NCI-H226 (cell line): ENCODE measurements around the gene PTPRN2.
"Not testable (repeated sequence)": the region's sequence is repeated elsewhere in the genome, so short reads cannot be mapped to it uniquely, and the experiment has no call there.

ENCODE experiments used
- DNase-seq: peaks from one replicate; pipeline ENCODE4 v3.0.0-alpha.2; 2015

PTPRN2 gene

GRCh38 chr7:157951300-157952049, 636.1 kb downstream of the PTPRN2 start:
- DNase-seq: no peak

GRCh38 chr7:157949711-157950110, 637.9 kb downstream of the PTPRN2 start:
- DNase-seq: no peak

GRCh38 chr7:157947504-157947903, 640.1 kb downstream of the PTPRN2 start:
- DNase-seq: no peak

- no peak for DNase-seq
These were observed 641.1 kb downstream of the PTPRN2 start for GRCh38 chr7:157946398-157947060.

GRCh38 chr7:157945401-157945800, 642.2 kb downstream of the PTPRN2 start:
- no peak for DNase-seq

DNA sequence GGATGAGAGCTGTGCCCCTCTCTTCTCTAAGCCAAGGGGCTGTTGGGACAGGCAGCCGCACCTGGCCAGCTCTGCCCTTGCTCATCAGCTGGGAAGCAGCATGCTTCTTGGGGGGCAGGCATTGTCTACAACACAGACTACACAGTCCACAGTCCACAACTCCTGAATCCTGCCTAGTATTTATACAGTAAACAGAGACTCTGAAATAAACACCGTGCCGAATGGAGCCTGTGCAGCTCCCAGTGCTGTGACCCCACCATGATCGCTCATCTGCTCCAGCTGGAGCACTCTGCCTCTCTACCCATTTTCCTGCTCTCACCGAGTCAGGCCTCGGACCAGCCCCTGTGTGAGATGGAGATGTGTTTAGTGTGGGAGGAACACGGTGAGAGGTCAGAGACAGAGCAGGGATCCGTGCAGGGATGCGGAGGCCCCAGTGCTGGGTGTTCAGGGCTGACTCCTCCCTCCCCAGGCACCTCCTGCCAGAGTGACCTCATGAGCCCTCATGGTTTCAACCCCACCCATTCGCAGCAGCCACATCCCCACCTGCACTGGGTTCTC, 642.8 kb downstream of the PTPRN2 start:
- DNase-seq: no peak

GRCh38 chr7:157944051-157944450, 643.6 kb downstream of the PTPRN2 start:
- DNase-seq: no peak

GRCh38 chr7:157943561-157943960, 644.1 kb downstream of the PTPRN2 start:
- DNase-seq: no peak

- no peak for DNase-seq
These were observed 646.4 kb downstream of the PTPRN2 start for GRCh38 chr7:157941210-157941609.

DNA sequence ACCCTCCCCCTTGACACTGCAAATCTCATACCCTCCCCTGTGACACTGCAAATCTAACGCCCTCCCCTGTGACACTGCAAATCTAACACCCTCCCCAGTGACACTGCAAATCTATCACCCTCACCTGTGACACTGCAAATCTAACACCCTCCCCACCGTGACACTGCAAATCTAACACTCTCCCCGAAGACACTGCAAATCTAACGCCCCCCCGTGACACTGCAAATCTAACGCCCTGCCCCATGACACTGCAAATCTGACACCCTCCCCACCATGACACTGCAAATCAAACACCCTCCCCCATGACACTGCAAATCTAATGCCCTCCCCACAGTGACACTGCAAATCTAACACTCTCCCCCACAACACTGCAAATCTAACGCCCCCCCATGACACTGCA, 647.1 kb downstream of the PTPRN2 start:
- DNase-seq: no peak

DNA sequence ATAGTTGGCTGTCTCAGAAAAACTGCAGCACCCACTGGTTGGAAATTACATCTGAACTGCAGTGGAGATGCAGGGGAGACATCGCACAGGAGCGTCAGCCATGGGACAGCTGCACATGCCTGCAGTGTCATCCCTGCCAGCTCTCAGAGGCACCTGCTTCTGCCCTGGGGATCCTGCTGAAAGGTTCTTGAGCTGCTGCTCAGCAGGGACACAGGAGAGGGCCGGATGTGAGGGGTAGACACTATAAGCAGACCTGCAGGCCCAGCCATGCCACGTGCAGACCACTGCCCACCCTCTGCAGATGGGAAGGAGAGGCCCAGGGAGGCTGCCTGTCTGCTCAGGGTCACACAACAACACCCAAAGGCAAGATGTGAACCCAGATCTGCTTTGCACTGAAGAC, 649.4 kb downstream of the PTPRN2 start:
- no peak for DNase-seq

GRCh38 chr7:157937406-157937805, 650.2 kb downstream of the PTPRN2 start:
- no peak for DNase-seq

GRCh38 chr7:157936976-157937375, 650.6 kb downstream of the PTPRN2 start:
- no peak for DNase-seq

DNA sequence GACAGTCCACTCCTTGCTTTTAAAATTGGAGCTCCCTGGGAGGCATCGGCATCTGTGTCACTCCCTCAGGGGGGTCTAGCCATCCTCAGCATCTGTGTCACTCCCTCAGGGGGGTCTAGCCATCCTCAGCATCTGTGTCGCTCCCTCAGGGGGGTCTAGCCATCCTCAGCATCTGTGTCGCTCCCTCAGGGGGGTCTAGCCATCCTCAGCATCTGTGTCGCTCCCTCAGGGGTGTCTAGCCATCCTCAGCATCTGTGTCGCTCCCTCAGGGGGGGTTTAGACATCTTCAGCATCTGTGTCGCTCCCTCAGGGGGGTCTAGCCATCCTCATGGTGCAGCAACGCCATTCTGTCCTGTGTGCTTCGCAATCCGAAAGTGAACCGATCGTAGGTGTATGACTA, 651.9 kb downstream of the PTPRN2 start:
- not testable (repeated sequence) for DNase-seq

GRCh38 chr7:157933219-157934155, 654.1 kb downstream of the PTPRN2 start:
- DNase-seq: not testable (repeated sequence)

DNA sequence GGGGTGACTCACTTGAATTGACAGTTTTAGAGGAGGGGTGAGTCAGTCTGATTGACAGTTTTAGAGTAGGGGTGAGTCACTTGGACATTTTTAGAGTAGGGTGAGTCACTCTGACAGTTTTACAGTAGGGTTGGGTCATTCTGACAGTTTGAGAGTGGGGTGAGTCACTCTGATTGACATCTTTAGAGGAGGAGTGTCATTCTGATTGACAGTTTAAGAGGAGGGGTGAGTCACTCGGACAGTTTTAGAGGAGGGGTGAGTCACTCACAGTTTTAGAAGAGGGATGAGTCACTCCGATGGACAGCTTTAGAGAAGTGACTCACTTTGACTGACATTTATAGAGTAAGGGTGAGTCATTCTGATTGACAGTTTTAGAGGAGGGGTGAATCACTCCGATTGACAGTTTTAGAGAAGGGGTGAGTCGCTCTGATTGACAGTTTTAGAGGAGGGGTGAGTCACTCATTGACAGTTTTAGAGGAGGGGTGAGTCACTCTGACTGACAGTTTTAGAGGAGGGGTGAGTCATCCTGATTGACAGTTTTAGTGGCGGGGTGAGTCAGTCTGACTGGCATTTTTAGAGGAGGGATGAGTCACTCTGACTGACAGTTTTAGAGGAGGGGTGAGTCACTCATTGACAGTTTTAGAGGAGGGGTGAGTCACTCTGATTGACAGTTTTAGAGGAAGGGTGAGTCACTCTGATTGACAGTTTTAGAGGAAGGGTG, 655.0 kb downstream of the PTPRN2 start:
- DNase-seq: no peak

GRCh38 chr7:157930926-157931466, 656.6 kb downstream of the PTPRN2 start:
- DNase-seq: no peak

- DNase-seq: no peak
These were observed 657.2 kb downstream of the PTPRN2 start for GRCh38 chr7:157930441-157930840.

- DNase-seq: no peak
These were observed 658.0 kb downstream of the PTPRN2 start for GRCh38 chr7:157929671-157930070.

- DNase-seq: no peak
These were observed 658.7 kb downstream of the PTPRN2 start for GRCh38 chr7:157928808-157929425.

DNA sequence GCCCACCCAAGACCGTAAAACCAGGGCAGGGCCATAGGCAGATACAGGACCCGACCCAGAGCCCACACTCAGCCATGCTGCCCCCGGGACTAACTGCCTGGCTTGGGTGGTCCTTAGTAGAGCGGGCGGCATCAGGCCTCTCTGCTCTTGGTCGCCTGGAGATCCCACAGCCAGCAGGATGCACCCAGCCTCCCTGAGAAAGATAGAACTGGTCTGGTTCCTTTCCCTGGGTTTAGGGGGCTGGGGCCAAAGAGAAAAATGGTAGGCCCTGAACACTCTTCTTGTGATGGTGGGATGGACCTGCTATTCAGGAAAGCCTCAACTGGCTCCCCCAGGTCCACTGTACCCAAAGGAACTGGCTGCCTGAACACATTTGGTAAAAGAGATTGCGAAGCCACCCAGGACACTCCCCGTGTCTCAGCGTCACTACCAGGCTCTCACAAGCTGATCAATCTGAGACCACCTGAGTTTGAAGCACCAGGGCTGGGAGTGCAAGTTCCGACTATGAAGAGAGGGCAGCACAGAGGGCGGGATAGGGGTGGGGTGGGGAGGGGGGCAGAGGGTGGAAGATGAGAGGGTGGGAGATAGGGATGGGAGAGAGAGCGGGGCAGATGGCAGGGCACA, 659.3 kb downstream of the PTPRN2 start:
- no peak for DNase-seq
